Hepatocyte (in vitro differentiated cells): ENCODE results near the gene SIT1. TPM values are rescaled to one million over a fixed set of nuclear protein-coding genes. Genes with fewer than 3 reads are reported as not detected.

Experiments
- DNase-seq: peaks from one replicate; pipeline ENCODE4 v3.0.0-alpha.2; 2016; ENCODE audit warnings: low spot score
- H2AFZ ChIP-seq: fragments of 200-600 bp; sonication (generic); 2 replicates; pipeline ENCODE4 v1.6.0; 2016; ENCODE audit warnings: antibody characterized with exemption, mild to moderate bottlenecking
- H3K27ac ChIP-seq: fragments of 200-600 bp; sonication (generic); 2 replicates; pipeline ENCODE4 v1.5.1; 2016; ENCODE audit warnings: mild to moderate bottlenecking
- H3K27me3 ChIP-seq: fragments of 200-600 bp; sonication (generic); 2 replicates; pipeline ENCODE4 v1.6.1; 2016
- H3K36me3 ChIP-seq: fragments of 200-600 bp; sonication (generic); replicated peaks from 2 replicates; pipeline ENCODE4 v1.5.1; 2016; ENCODE audit warnings: low read depth; ENCODE audit not compliant: insufficient read depth
- H3K4me1 ChIP-seq: fragments of 200-600 bp; sonication (generic); 2 replicates; pipeline ENCODE4 v1.5.1; 2016; ENCODE audit warnings: mild to moderate bottlenecking, moderate library complexity; ENCODE audit not compliant: insufficient read depth
- H3K4me2 ChIP-seq: fragments of 200-600 bp; sonication (generic); 2 replicates; pipeline ENCODE4 v1.6.0; 2016
- H3K4me3 ChIP-seq: fragments of 200-600 bp; sonication (generic); 2 replicates; pipeline ENCODE4 v1.5.1; 2016; ENCODE audit warnings: mild to moderate bottlenecking
- H3K79me2 ChIP-seq: fragments of 200-600 bp; sonication (generic); 2 replicates; pipeline ENCODE4 v1.6.0; 2017; ENCODE audit warnings: mild to moderate bottlenecking
- H3K9me2 ChIP-seq: fragments of 200-600 bp; sonication (generic); replicated peaks from 2 replicates; pipeline ENCODE4 v1.6.0; 2017; ENCODE audit warnings: mild to moderate bottlenecking; ENCODE audit not compliant: insufficient read depth
- H3K9me3 ChIP-seq: fragments of 200-600 bp; sonication (generic); 2 replicates; pipeline ENCODE4 v1.5.1; 2016; ENCODE audit warnings: low read depth, mild to moderate bottlenecking
- H4K20me1 ChIP-seq: fragments of 200-600 bp; sonication (generic); 2 replicates; pipeline ENCODE4 v1.6.0; 2016; ENCODE audit warnings: mild to moderate bottlenecking; ENCODE audit not compliant: insufficient read depth, poor library complexity, severe bottlenecking
- CTCF ChIP-seq: fragments of 200-600 bp; sonication (generic); IDR thresholded peaks from 2 replicates; pipeline ENCODE4 v1.5.1; 2016; ENCODE audit warnings: antibody characterized with exemption, mild to moderate bottlenecking; ENCODE audit not compliant: poor library complexity
- EZH2 ChIP-seq: fragments of 200-600 bp; sonication (generic); IDR thresholded peaks from 2 replicates; pipeline ENCODE4 v1.6.1; 2016; ENCODE audit warnings: antibody characterized with exemption, mild to moderate bottlenecking, borderline replicate concordance
- EZH2phosphoT487 ChIP-seq: fragments of 200-600 bp; sonication (generic); IDR thresholded peaks from one replicate; pipeline ENCODE4 v1.6.1; 2018; ENCODE audit warnings: antibody characterized with exemption, mild to moderate bottlenecking, low read depth, moderate library complexity; ENCODE audit not compliant: unreplicated experiment, severe bottlenecking
- WGBS: methylation state at CpG from one replicate; pipeline ENCODE4 v1.1.6; 2016; ENCODE audit warnings: low lambda C conversion rate; ENCODE audit errors: missing lambda C conversion rate; 5-methylcytosine and 5-hydroxymethylcytosine counted together
- polyA plus RNA-seq: library from polyadenylated mRNA; unstranded; fragments of >200 nt; fragmentation: Nextera tagmentation; extraction: Ambion mirVana; gene quantifications from 2 replicates; pipeline ENCODE4 v1.2.1, GENCODE V29; 2016
- total RNA-seq: library from RNA; depleted of rRNA; stranded (reverse); fragments of >200 nt; gene quantifications from 2 replicates; pipeline ENCODE4 v1.2.3, GENCODE V29; 2014

The SIT1 gene
- total and polyA plus RNA-seq, 2 experiments from 2014 or later = not detected

- no peaks in the 10 kb centered on the region for H3K36me3 ChIP-seq
- H3K4me3 ChIP-seq = peak within 1 kb of the TSS; percentile 50
- peak within 1 kb of the TSS; percentile 70 for H3K4me2 ChIP-seq
- H3K79me2 ChIP-seq = peaks cover 11% of the 10 kb centered on the region
- no peaks in the 10 kb centered on the region for H4K20me1 ChIP-seq
- H3K27ac ChIP-seq = peak within 1 kb of the TSS; percentile 98
- no peaks in the 10 kb centered on the region for H3K27me3 ChIP-seq
- TF ChIP-seq EZH2 (no peak), EZH2phosphoT487 (no peak), CTCF (peak; percentile 86)
- 1% methylated on average over 62 of the region's 67 CpGs for WGBS
- H2AFZ ChIP-seq = peak within 1 kb of the TSS; percentile 38
- peaks cover 6% of the 10 kb centered on the region for H3K4me1 ChIP-seq
- DNase-seq = peak; percentile 96
- no peaks in the 10 kb centered on the region for H3K9me3 ChIP-seq
- H3K9me2 ChIP-seq = no peaks in the 10 kb centered on the region
Measured at GRCh38 chr9:35658137-35658967, 7.6 kb upstream of the SIT1 start, which contains the start of gene CCDC107. Gene CCDC107, plus strand, starts transcription at chr9:35658292. Its CDS starts 88 bp downstream, at chr9:35658380.

- 1% methylated on average over 42 of the region's 42 CpGs for WGBS
- Histone ChIP-seq H3K27ac (peak within 1 kb of the TSS; percentile 98), H3K79me2 (peaks cover 11% of the 10 kb centered on the region), H3K27me3 (no peaks in the 10 kb centered on the region), H3K4me1 (peaks cover 6% of the 10 kb centered on the region), H3K9me3 (no peaks in the 10 kb centered on the region), H3K36me3 (no peaks in the 10 kb centered on the region), H3K4me3 (peak within 1 kb of the TSS; percentile 50), H4K20me1 (no peaks in the 10 kb centered on the region), H3K9me2 (no peaks in the 10 kb centered on the region), H3K4me2 (peak within 1 kb of the TSS; percentile 70), H2AFZ (peak within 1 kb of the TSS; percentile 38)
- TF ChIP-seq EZH2phosphoT487 (no peak), CTCF (no peak), EZH2 (no peak)
- peak; percentile 98 for DNase-seq
Measured at GRCh38 chr9:35657546-35658136, 6.9 kb upstream of the SIT1 start, which contains the start of gene RMRP. Gene RMRP, minus strand, starts transcription at chr9:35658019.

- peak overlapping the region; percentile 98 for H3K27ac ChIP-seq
- no peak overlapping the region for H3K4me3 ChIP-seq
- H4K20me1 ChIP-seq = no peaks in the 10 kb centered on the region
- peak overlapping the region; percentile 70 for H3K4me2 ChIP-seq
- H3K9me3 ChIP-seq = no peaks in the 10 kb centered on the region
- H3K36me3 ChIP-seq = no peaks in the 10 kb centered on the region
- no peaks in the 10 kb centered on the region for H3K27me3 ChIP-seq
- TF ChIP-seq CTCF = no peak
- TF ChIP-seq EZH2phosphoT487 = no peak
- peak; percentile 59 for DNase-seq
- peak overlapping the region; percentile 11 for H2AFZ ChIP-seq
- no peaks in the 10 kb centered on the region for H3K9me2 ChIP-seq
- 34% methylated on average over 25 of the region's 25 CpGs for WGBS
- H3K4me1 ChIP-seq = peaks cover 10% of the 10 kb centered on the region
- H3K79me2 ChIP-seq = peaks cover 11% of the 10 kb centered on the region
Measured at GRCh38 chr9:35656831-35657545, 6.3 kb upstream of the SIT1 start.
